NCI-H2196 treated with DMSO at 0.1 percent for 48 hours (cell line): ENCODE data around the gene GPRC5D.

Source experiments
- DNase-seq: peaks from one replicate; lab custom pipeline; 2025; ENCODE audit not compliant: unreplicated experiment; lab: John Stamatoyannopoulos, UW

Gene GPRC5D

DNA sequence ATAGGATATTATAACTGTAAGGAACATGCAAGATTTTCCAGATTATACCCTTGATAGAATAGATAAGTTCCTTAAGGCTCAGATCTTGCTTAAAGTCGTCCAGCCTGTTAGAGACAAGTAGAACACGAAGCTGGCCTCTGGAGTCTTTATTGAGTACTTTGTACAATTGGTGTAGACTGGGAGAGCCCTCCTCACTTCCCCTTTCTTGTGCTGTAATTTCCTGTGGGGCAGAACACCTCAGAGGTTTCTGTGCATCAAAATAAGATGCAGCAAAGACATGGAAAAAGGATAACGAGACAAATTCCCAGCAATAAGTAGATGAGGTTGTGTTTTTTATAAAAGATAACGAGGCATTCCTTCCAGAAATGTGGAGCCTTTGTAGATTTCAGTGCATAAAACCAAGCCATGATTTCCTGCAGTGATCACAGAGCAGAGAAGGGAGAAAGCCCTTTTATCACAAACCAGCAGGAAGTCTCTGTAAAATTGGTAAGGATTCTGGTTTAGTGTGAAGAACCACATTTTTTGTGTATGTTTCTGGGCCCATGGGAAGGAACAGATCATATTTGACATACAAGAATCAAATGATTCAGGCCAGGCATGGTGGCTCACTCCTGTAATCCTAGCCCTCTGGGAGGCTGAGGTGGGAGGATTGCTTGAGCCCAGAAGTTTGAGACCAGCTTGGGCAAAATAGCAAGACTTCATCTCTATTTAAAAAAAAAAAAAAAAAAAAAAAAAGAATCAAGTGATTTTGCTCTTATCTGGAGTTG lies 42.6 kb downstream of the GPRC5D start:
- DNase-seq, result no peak

GRCh38 chr12:12908711-12909110 lies 43.3 kb downstream of the GPRC5D start:
- no peak for DNase-seq

DNA sequence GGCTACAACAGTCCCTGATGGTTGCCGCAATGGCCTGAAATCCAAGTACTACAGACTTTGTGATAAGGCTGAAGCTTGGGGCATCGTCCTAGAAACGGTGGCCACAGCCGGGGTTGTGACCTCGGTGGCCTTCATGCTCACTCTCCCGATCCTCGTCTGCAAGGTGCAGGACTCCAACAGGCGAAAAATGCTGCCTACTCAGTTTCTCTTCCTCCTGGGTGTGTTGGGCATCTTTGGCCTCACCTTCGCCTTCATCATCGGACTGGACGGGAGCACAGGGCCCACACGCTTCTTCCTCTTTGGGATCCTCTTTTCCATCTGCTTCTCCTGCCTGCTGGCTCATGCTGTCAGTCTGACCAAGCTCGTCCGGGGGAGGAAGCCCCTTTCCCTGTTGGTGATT lies 43.7 kb downstream of the GPRC5D start:
- DNase-seq, result no peak

DNA sequence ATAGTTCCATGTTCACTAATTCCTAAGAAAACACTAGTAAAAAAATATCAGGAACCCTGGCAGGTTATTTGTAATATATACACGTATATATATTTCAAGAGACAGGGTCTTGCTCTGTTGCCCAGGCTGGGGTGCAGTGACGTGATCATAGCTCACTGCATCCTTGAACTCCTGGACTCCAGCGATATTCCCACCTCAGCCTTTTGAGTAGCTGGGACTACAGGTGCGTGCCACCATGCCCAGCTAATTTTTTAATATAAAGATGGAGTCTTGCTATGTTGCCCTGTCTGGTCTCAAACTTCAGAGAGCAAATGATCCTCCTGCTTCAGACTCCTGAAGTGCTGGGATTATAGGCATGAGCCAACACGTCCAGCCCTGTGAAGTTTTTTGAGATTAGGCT lies 44.4 kb downstream of the GPRC5D start:
- no peak for DNase-seq

- DNase-seq, result no peak
Observed at GRCh38 chr12:12903642-12904609, 48.0 kb downstream of the GPRC5D start.

- DNase-seq, result no peak
Observed at GRCh38 chr12:12902036-12902435, 49.9 kb downstream of the GPRC5D start.

GRCh38 chr12:12901158-12901791 lies 50.7 kb downstream of the GPRC5D start:
- no peak for DNase-seq

- no peak for DNase-seq
Observed at GRCh38 chr12:12900786-12901157, 51.2 kb downstream of the GPRC5D start.

DNA sequence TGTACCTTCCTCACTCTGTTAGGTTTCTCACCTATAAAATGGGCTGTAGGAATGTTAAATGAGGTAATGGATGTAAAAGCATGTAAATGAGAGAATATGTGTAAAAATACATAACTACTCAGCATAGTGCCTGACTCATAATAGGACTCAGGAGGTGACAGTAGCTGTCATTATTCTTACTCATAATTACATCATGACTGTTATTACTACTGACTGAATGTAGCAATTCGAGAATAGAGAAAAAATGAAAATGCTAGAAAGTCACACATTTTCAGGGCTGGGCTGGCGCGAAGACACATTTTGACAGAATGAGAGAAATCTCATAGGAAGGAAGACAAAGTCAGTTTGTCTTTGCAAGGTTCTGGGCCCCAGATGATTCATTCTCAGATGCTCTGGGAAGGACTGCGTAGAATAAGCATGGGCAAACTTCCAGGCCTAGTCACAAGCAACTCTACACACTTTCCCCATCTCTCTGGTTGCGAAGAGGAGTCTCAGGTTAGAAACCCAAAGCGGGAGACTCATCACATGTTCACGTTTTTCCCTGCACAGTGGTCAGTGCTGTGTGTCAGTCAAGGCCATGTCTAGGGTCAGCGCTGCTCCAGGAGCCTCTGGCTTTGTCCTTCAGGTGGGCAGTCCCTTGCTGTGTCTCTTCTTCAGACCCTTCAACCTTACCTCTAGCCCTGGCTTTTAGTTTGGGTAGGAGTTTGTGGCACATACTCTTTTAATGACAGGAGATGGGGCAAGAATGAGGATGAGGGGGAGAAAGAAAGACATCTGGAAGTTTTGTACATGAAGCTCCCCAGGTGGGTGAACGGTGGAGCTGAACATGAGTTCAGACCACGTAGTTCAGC lies 52.2 kb downstream of the GPRC5D start:
- no peak for DNase-seq

DNA sequence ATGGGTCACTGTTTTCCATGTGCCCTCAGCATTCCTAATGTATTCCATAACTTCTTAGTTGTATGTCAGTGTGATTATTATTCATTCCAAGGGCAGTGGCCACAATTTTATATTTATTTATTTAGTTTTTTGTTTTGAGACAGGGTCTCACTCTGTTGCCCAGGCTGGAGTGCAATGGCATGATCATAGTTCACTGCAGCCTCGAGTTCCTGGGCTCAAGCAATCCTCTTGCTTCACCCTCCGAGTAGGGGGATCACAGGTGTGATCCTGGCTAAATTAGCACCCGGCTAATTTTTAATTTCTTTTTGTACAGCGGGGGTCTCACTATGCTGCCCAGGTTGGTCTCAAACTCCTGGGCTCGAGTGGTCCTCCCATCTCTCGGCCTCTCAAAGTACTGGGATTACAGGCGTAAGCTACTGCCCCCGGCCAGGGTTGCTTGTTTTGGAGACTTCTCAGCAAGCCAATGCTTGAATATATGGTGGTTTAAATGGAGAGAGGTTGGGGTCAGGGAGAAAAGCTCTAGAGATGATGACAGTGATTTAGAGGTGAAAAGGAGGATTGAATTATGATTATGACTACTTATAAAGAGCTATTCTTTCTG lies 53.0 kb downstream of the GPRC5D start:
- DNase-seq, result no peak

DNA sequence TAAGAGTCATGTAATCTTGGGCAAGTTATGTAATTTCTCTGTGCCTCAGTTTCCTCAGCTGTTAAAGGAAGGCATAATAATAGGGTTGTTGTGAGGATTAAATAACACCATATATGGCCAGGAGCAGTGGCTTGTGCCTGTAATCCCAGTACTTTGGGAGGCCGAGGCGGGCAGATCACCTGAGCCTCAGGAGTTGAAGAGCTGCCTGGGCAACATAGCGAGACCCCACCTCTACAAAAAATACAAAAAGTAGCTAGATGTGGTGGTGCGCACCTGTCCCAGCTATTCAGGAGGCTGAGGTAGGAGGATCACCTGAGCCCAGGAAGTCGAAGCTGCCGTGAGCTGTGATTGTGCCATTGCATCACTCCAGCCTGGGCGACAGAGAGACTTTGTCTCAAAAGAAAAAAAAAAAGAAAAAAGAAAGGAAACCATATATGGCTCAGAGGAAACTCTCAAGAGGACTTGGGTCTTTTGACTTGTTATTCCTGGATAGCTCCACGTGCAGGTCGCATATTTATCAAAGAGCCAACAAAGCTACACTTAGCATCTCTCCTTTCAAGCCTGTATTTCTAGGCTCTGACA lies 53.7 kb downstream of the GPRC5D start:
- DNase-seq, result no peak

DNA sequence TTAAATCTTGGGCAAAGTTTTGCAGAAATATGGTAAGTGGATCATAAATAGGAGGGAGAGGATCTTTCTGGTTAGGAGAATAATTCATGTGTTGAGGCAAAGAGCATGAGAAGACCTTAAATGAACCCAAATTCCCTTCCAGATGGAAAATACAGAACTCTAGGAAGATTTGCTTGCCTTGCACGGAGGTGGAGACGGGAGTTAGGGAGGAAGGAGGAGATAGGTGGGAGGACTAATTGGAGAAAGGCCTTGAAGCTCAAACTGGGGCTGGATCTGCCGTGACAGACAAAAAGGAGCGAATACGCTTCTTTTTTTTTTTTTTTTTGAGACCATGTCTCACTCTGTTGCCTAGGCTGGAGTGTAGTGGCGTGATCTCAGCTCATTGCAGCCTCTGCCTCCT lies 54.7 kb downstream of the GPRC5D start:
- no peak for DNase-seq

DNA sequence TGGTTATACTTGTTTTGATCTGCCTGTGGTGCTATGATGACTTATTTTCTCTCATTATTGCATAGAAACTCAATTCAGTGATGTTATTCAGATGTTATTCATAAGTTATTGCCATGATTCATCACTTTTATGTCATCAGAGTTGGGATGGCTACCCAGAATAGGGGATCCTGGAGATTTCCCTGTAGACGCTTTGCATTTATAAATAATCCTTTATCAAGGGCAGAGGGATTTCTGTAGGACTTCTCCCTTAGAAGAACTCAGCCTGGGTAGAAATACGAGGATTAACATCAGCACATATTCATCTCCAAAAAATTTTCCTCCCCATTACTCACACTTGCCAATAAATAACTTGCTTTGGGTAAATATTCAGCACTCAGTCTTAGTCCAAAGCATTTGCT lies 55.7 kb downstream of the GPRC5D start:
- no peak for DNase-seq

DNA sequence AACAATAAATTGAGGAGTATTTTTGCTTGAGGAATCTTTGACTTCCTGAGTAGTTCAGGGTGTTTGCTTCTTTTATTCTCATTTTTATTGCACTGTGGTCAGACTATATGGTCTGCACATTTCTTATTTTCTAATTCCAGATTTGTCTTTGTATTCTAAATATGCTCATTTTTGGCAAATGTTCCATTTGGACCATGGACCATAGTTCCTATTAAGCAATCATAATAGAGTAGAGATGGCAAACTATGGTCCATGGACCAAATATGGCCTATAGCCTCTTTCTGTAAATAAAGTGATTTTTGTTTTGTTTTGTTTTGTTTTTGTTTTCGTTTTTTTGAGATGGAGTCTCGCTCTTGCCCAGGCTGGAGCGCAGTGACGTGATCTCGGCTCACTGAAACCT lies 58.5 kb downstream of the GPRC5D start:
- DNase-seq, result no peak

DNA sequence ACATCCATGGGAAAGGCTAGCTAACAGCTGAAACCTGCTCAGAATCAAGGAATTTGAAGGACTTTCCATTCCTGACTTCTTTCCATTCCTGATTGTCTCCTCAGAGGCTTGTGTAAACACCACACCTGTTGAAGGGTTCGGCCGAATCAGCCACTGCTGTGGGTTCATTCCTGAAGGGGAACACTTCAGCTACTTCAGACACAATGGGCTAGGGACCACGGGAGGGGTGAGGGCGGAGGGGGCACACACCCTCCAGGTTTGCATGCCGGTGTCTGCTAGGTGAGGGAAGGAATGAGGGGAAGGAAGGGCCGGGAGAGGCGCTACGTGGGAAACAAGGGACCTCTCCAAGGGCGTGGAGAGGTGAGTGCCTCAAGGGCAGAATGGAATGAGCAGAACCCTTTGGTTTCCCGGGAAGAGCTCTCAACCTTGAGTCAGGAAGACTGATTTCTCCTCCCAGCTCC lies 59.3 kb downstream of the GPRC5D start:
- no peak for DNase-seq

GRCh38 chr12:12891881-12892355 lies 60.1 kb downstream of the GPRC5D start:
- no peak for DNase-seq

DNA sequence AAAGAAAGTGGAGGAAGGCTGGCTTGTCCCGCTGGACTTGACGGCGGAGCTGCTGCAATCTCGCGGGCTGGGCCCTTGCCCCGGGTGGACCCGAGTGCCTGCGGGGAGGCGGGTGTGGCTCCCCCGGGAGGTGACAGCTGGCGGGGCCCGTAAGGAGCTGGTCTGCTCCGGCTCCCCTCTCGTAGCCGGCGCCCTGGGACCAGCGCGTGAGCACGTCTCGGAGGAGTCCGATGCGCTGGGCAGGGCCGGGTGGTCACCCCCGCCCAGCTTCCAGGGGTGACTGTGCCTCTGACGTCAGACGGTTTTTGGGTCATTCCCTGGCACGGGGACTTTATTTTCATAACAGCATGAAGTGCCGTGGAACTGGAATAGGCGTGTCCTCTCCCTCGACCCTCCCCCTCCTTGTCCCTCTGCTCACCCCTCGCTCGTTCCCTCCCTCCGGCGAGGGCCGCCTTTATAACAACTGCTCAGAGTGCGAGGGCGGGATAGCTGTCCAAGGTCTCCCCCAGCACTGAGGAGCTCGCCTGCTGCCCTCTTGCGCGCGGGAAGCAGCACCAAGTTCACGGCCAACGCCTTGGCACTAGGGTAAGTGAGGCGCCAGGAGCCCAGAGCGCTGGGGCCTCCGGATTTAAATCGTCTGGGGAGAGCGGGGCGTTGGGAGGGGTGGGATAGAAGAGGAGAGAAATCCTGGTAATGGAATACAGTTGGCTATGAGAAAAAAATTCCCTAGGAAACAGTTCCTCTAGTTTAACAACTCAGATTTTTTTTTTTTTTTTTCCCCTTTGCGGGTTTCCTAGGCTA lies 60.7 kb downstream of the GPRC5D start, which contains the start of gene GPRC5A:
Gene GPRC5A (plus strand): TSS at position 483 of the 801 bp plus-strand sequence. CDS start 16,688 bp downstream, outside the sequence.
- DNase-seq, result no peak
